IMR-90 (cell line): Measurements from ENCODE around the gene CEACAM16.

Experiments
- CEBPB ChIP-seq: IDR thresholded peaks from 2 replicates; pipeline ENCODE4 v1.6.1; 2012; ENCODE audit warnings: low read depth, low read length, improper control_type of control experiment
- CTCF ChIP-seq: conservative IDR thresholded peaks from 2 replicates; pipeline ENCODE4 v1.5.1; 2012; ENCODE audit warnings: mild to moderate bottlenecking, low read depth, low read length, improper control_type of control experiment
- MAZ ChIP-seq: IDR thresholded peaks from 2 replicates; pipeline ENCODE4 v1.6.1; 2012; ENCODE audit warnings: low read depth, mild to moderate bottlenecking, low read length, improper control_type of control experiment, moderate library complexity, borderline replicate concordance
- NFE2L2 ChIP-seq: fragments of 150-350 bp; IDR thresholded peaks from 2 replicates; pipeline ENCODE4 v1.6.1; 2016; ENCODE audit warnings: low read depth, mild to moderate bottlenecking, low read length
- RFX5 ChIP-seq: IDR thresholded peaks from 2 replicates; pipeline ENCODE4 v1.8.0; 2012; ENCODE audit warnings: low read depth, mild to moderate bottlenecking, low read length, moderate library complexity
- USF2 ChIP-seq: fragments of 150-350 bp; IDR thresholded peaks from 2 replicates; pipeline ENCODE4 v1.6.1; 2017; ENCODE audit warnings: mild to moderate bottlenecking, antibody characterized with exemption, low read length, low read depth

- peak; percentile 45; the same call in 1 of the 2 replicates for TF ChIP-seq USF2
- no peak for TF ChIP-seq CTCF
- TF ChIP-seq CEBPB, result no peak
- no peak for TF ChIP-seq NFE2L2
- no peak for TF ChIP-seq MAZ
- TF ChIP-seq RFX5, result no peak
Observed at GRCh38 chr19:44712864-44713515, 14.0 kb downstream of the CEACAM16 start.
